ENCODE results near the gene STIP1.

The STIP1 gene

GRCh38 chr11:64224151-64224890 is 38.4 kb downstream of the STIP1 start:
- DNase-seq, result no peak

- peak in 1 of 5 experiments; percentile 25 for DNase-seq
Observed at GRCh38 chr11:64224891-64225607, 39.1 kb downstream of the STIP1 start.

DNA sequence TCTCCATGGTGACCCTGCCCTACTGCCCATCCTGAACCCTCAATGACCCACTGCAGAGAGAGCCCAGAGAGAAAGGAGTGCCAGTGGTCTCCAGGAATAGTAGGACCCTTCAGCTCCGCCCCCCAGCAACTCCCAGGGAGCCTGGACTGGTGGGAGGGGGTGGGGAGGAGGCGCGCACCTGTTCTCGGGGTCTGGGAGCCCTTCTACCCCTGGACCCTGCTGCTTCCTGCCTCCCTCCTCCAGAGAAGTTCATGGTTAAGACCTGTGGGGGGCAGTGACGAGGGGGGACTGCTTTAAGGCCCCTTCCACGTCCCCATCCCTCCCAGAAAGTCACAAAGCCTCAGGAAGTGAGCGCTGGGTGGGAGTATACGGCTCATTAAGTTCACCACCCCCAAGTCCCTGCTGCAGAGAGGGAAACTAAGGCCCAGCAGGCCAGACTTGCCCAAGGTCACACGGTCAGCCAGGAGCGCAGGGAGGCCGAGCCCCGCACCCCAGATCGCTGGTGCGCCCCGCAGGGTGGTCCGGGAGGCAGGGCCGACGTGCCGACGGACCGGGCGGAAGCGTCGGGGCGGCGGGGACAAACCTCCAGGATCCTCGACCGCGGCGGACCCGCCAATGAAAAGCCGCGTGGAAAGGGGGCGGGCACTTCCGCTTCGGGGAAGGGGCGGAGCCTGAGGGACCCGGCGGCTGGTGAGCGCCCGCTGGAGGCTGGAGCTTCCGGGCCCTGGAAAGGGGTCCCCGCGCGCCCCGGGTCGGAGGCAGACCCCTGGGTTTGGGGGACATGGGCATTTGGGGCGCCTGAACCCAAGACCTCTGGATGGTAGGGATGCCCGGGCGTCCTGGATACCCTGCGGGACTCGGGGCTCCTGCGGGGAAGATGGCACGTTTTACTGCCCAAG is 39.9 kb downstream of the STIP1 start, which contains the start of the genes NUDT22 and TRPT1:
Gene NUDT22, plus strand, starts transcription at position 667 of the 899 bp plus-strand sequence. CDS start 379 bp downstream, outside the sequence.
Gene TRPT1, minus strand, starts transcription at position 579 of the 899 bp plus-strand sequence. Its CDS starts 326 bp downstream, at position 253.
- DNase-seq, result peak; percentile 83 to 91 (median 87)

- DNase-seq, result peak in 3 of 5 experiments; percentile 52 to 84 (median 59)
Observed at GRCh38 chr11:64226507-64227051, 40.6 kb downstream of the STIP1 start.

DNA sequence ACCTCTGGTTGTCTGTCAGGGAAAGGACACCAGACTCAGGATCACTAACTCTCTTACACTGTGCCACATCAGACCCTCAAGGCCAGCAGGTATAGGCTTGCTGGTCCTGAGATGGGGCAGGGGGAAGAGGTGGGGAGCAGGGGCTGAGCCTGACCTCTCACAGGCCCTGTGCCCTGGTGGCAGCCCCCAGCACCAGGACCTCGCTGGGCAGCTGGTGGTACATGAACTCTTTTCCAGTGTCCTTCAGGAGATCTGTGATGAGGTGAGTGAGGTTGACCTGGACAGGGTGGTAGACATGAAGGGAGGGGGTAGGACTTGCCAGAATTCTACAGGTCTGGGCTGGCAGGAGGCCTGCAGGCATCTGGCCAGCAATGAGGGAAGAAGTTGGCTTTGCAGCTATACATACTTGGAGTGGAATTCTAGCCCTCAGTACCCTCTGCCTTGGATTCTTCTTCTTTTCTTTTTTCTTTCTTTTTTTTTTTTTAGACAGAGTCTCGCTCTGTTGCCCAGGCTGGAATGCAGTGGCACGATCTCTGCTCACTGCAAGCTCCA is 41.5 kb downstream of the STIP1 start:
- no peak for DNase-seq

GRCh38 chr11:64229090-64229743 is 43.2 kb downstream of the STIP1 start:
- no peak for DNase-seq

DNA sequence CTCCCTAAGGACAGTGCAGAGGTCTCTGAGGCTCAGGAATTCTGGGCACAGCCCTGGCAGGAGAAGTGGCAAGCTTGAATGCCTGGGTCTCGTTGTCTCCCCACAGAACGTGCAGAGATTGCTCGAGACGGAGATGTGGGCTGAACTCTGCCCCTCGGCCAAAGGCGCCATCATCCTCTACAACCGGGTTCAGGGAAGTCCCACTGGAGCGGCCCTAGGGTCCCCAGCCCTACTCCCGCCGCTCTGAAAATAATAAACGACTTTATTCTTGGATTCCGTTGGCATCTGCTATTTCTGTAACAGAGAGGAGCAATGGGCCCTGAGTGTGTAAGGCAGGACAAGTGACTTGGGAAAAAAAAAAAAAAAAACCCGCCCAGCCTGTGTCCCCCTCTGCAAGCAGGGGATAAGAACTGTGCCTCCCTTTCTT is 43.8 kb downstream of the STIP1 start:
- no peak for DNase-seq

DNA sequence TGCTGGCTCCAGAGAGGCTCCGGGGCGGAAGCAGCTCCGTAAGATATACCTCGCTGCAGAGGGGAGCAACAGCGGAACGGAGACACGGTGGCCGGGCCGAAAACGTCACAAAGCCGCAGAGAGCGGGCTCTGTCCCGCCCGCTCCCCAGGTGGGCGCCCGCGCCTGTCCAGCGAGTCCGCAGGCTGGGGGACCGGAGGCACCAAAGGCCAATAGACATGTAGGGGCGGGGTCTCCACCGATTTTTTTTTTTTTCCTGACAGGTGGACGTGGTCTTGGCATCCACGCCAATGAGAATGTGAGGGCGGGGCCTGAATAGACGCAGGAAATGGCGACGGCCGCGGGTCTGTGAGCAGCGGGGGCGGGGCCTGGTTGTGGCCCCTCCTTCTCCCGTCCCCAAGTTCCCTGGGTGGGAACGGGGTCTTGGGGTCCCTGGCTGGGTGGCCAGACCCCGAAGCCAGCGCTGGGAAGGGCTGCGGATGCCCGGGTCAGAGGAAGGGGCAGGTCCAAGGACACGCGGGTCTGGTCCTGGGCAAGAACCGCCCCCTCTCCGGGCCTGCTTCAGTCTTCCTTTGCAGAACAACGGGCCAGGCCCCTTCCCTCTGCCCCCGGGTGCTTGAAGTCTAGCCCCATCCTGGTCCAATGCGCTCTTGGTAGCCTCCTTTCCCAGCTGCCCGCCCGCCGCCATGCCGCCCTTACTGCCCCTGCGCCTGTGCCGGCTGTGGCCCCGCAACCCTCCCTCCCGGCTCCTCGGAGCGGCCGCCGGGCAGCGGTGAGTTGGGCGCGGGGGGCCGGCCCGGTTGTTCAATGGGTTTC is 44.4 kb downstream of the STIP1 start, which contains the start of gene DNAJC4:
Gene DNAJC4, plus strand, starts transcription at position 378 of the 814 bp plus-strand sequence. Its CDS starts 307 bp downstream, at position 685.
- DNase-seq, result peak; percentile 73 to 93 (median 83)

GRCh38 chr11:64230985-64231365 is 45.0 kb downstream of the STIP1 start:
- peak in 1 of 5 experiments; percentile 25 for DNase-seq

DNA sequence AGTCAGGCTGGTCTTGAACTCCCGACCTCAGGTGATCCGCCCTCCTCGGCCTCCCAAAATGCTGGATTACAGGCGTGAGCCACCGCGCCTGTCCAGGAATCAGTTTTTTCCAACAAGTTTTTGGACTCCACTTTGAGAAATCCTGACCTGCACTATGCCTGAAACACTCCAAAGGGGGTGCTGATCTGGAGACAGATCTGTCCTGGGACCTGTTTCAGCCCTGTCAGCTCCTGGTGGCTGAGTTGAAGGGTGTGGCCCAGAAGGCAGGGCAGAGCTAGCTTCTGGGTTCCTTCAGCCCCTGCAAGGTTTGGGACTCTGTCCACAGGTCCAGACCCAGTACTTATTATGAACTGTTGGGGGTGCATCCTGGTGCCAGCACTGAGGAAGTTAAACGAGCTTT is 45.6 kb downstream of the STIP1 start:
- DNase-seq, result no peak

DNA sequence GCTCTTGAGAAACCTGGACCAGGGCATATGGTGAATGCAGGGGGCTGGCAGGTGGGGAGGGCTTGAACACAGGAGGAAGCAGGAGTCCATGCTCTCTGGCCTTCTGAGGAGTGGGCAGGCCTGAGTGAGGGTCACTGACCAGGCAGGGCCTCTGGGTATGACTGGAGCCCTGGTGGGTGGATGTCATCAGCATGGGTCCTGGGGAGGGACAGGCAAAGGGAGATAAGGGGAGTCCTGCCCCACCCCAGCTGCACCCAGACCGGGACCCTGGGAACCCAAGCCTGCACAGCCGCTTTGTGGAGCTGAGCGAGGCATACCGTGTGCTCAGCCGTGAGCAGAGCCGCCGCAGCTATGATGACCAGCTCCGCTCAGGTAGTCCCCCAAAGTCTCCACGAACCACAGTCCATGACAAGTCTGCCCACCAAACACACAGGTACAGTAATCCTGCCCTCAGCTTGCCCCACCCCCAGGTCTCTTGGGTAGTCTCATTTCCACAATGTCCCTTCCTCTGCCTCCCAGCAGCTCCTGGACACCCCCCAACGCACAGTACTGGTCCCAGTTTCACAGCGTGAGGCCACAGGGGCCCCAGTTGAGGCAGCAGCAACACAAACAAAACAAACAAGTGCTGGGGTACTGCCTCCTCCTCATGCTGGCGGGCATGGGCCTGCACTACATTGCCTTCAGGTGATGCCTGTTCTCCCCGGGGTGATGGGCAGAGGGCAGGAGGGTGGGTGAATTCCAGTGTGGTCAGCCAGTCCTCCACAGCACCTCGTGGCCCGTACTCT is 46.4 kb downstream of the STIP1 start:
- DNase-seq, result no peak

GRCh38 chr11:64232967-64233315 is 47.0 kb downstream of the STIP1 start:
- no peak for DNase-seq

GRCh38 chr11:64233913-64234586 is 48.1 kb downstream of the STIP1 start, which contains the start of gene VEGFB:
Gene VEGFB, plus strand, starts transcription at chr11:64234584. Its CDS starts 250 bp downstream, at chr11:64234834.
- DNase-seq, result peak in 4 of 5 experiments; percentile 60 to 80 (median 68)

- DNase-seq, result peak in 3 of 5 experiments; percentile 46 to 67 (median 59)
Observed at GRCh38 chr11:64234647-64235379, 48.8 kb downstream of the STIP1 start.

- DNase-seq, result no peak
Observed at GRCh38 chr11:64235437-64236161, 49.6 kb downstream of the STIP1 start.

GRCh38 chr11:64237484-64237951 is 51.5 kb downstream of the STIP1 start:
- no peak for DNase-seq

DNA sequence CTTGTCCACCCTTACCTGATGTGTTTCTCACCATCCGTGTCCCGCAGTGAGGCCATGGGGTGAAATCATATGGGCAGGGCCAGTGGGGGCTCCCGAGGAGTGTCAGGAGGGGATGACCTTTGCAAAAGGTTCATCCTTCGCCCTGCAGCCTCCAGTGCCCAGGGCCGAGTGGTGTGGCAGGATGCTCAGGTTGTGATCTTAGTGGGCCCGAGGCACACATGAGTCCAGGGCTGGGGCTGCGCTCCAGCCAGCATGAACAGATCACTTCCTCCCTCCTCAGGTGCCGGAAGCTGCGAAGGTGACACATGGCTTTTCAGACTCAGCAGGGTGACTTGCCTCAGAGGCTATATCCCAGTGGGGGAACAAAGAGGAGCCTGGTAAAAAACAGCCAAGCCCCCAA is 52.1 kb downstream of the STIP1 start:
- no peak for DNase-seq

All from T-helper 2 cell (primary cell).